Omental fat pad (tissue), 4 donors: ENCODE results near the gene PLEKHN1. TPM values are rescaled to one million over a fixed set of nuclear protein-coding genes. Genes with fewer than 3 reads are reported as not detected.

Experiments
- ATAC-seq: fragments of 150-250 bp; one replicate; pipeline ENCODE4 v1.9.1; 2016; ENCODE audit warnings: mild to moderate bottlenecking, moderate library complexity; ENCODE audit not compliant: low FRiP score
- DNase-seq: peaks from one replicate; pipeline ENCODE4 v3.0.0-alpha.2; 2019; ENCODE audit warnings: low spot score
- CTCF ChIP-seq, 3 donors: fragments of 450-650 bp; IDR thresholded peaks; one replicate each; pipeline ENCODE4 v1.5.1; 2016 to 2017; ENCODE audit warnings: antibody characterized with exemption in 3 of 3, mild to moderate bottlenecking in 3 of 3, moderate library complexity in 2 of 3
- total RNA-seq, 4 donors: library from RNA; depleted of rRNA; stranded (reverse); fragments of >200 nt; gene quantifications; one replicate each; pipeline ENCODE4 v1.1.0, GENCODE V29; 2016

Gene PLEKHN1
- total RNA-seq, 4 donors from 2014 or later, result 0.19 to 0.48 (median 0.25) TPM; not detected in 1

- no peak for DNase-seq
- no peak for TF ChIP-seq CTCF (IDR thresholded peaks at IDR 0.05)
- no peak for ATAC-seq
These were observed 29.7 kb downstream of the PLEKHN1 start for GRCh38 chr1:995665-996633.

- DNase-seq (no peak), ATAC-seq (no peak)
- TF ChIP-seq CTCF (IDR thresholded peaks at IDR 0.05), result no peak
These were observed 30.8 kb downstream of the PLEKHN1 start for GRCh38 chr1:996851-997712.

GRCh38 chr1:997713-997992 lies 31.4 kb downstream of the PLEKHN1 start:
- DNase-seq (no peak), ATAC-seq (no peak)
- no peak for TF ChIP-seq CTCF (IDR thresholded peaks at IDR 0.05)

- DNase-seq, result no peak
- ATAC-seq, result no peak
- no peak for TF ChIP-seq CTCF (IDR thresholded peaks at IDR 0.05)
These were observed 31.9 kb downstream of the PLEKHN1 start for GRCh38 chr1:997993-998744.

GRCh38 chr1:998745-998994 lies 32.4 kb downstream of the PLEKHN1 start:
- no peak for ATAC-seq
- TF ChIP-seq CTCF (IDR thresholded peaks at IDR 0.05), result no peak
- DNase-seq, result no peak

DNA sequence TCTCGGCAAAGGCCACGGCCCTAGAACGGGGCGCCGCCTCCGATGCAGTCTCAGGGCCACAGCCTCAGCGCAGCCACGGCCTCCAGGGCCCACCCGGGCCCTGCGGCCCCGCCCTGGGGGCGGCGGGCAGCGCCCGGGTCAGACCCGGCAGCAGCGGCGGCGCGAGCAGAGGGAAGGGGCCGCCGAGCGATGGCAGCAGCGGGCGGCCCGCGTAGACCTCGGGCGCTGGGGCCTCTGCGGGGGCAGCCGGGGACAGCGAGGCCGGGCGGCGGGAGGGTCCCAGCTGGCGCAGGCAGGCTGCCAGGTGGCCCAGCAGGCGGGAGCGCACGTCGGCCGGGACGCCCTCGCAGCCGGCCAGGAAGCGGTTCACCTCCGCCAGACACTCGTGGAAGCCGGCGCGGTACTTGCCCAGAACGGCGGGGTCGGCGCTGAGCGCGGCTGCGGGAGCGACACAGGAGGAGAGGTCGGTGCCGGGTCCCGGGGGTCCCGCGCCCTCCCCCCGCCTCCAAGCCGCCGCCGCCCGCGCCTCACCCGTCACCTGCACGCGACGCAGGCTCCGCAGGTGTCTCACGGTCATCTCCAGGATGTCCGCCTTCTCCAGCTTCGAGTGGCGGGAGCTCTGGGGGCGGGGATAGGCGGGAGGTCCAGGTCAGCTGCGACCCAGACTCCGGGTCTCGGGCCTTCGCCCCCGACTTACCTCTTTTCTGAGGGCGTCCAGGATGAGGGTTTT lies 32.9 kb downstream of the PLEKHN1 start:
- DNase-seq (no peak), ATAC-seq (no peak)
- no peak for TF ChIP-seq CTCF (IDR thresholded peaks at IDR 0.05)
